GM23338 (cell line): Measurements from ENCODE around the gene SKOR1. TPM values are rescaled to one million over a fixed set of nuclear protein-coding genes. Genes with fewer than 3 reads are reported as not detected.

Source experiments
- ATAC-seq: fragments of 200-7000 bp; cut with Tn5 transposase; 3 replicates; pipeline ENCODE4 v1.9.1; 2020
- DNase-seq: peaks from one replicate; pipeline ENCODE4 v3.0.0-alpha.2; 2015; ENCODE audit warnings: low spot score
- H2AFZ ChIP-seq: fragments of 200-600 bp; sonication (generic); 2 replicates; pipeline ENCODE4 v1.8.0; 2016; ENCODE audit warnings: antibody characterized with exemption, mild to moderate bottlenecking, moderate library complexity
- H3F3A ChIP-seq: fragments of 200-600 bp; sonication (generic); replicated peaks from 2 replicates; pipeline ENCODE4 v1.8.0; 2017; ENCODE audit warnings: antibody characterized with exemption, mixed run types, low read depth
- H3K27ac ChIP-seq: fragments of 200-600 bp; sonication (generic); 2 replicates; pipeline ENCODE4 v1.6.1; 2016; ENCODE audit warnings: low read depth
- H3K27me3 ChIP-seq: fragments of 200-600 bp; sonication (generic); 2 replicates; pipeline ENCODE4 v1.8.0; 2016; ENCODE audit warnings: mild to moderate bottlenecking, mixed run types, moderate library complexity; ENCODE audit not compliant: insufficient read depth
- H3K36me3 ChIP-seq: fragments of 200-600 bp; sonication (generic); 2 replicates; pipeline ENCODE4 v1.8.0; 2016; ENCODE audit warnings: mild to moderate bottlenecking; ENCODE audit not compliant: insufficient read depth
- H3K4me1 ChIP-seq: fragments of 200-600 bp; sonication (generic); 2 replicates; pipeline ENCODE4 v1.8.0; 2016; ENCODE audit warnings: mild to moderate bottlenecking, moderate library complexity; ENCODE audit not compliant: insufficient read depth
- H3K4me2 ChIP-seq: fragments of 200-600 bp; sonication (generic); 2 replicates; pipeline ENCODE4 v1.7.1; 2017; ENCODE audit warnings: mixed run types
- H3K4me3 ChIP-seq: fragments of 200-600 bp; sonication (generic); 2 replicates; pipeline ENCODE4 v1.6.1; 2016; ENCODE audit warnings: mixed run types
- H3K79me2 ChIP-seq: fragments of 200-600 bp; sonication (generic); replicated peaks from 2 replicates; pipeline ENCODE4 v1.8.0; 2017; ENCODE audit warnings: mild to moderate bottlenecking; ENCODE audit not compliant: insufficient read depth
- H3K9me2 ChIP-seq: fragments of 200-600 bp; sonication (generic); 2 replicates; pipeline ENCODE4 v1.8.0; 2017; ENCODE audit not compliant: insufficient read depth
- H4K20me1 ChIP-seq: fragments of 200-600 bp; sonication (generic); replicated peaks from 2 replicates; pipeline ENCODE4 v1.8.0; 2017; ENCODE audit warnings: mild to moderate bottlenecking; ENCODE audit not compliant: insufficient read depth
- H3K27ac Mint-ChIP-seq: 2 replicates; pipeline ENCODE4 v1.8.0; 2020; ENCODE audit warnings: inconsistent platforms, mild to moderate bottlenecking, moderate library complexity, mixed read lengths
- H3K27me3 Mint-ChIP-seq: 3 replicates; pipeline ENCODE4 v1.8.0; 2022; ENCODE audit warnings: low read depth, mild to moderate bottlenecking, moderate library complexity, mixed read lengths, inconsistent platforms; ENCODE audit not compliant: insufficient read depth, poor library complexity
- H3K36me3 Mint-ChIP-seq: 3 replicates; pipeline ENCODE4 v1.8.0; 2021; ENCODE audit warnings: low read depth, mild to moderate bottlenecking, inconsistent platforms, moderate library complexity, mixed read lengths
- H3K4me1 Mint-ChIP-seq: 3 replicates; pipeline ENCODE4 v1.8.0; 2020; ENCODE audit warnings: mild to moderate bottlenecking, inconsistent platforms, mixed read lengths
- H3K4me3 Mint-ChIP-seq: 3 replicates; pipeline ENCODE4 v1.8.0; 2021; ENCODE audit warnings: moderate library complexity, mild to moderate bottlenecking, inconsistent platforms, mixed read lengths
- H3K9me3 Mint-ChIP-seq: 3 replicates; pipeline ENCODE4 v1.8.0; 2020; ENCODE audit warnings: moderate library complexity, mild to moderate bottlenecking, inconsistent platforms, mixed read lengths
- CREB1 ChIP-seq: fragments of 250-450 bp; sonication (Bioruptor Pico); IDR thresholded peaks from 2 replicates; pipeline ENCODE4 v1.5.0; 2020; ENCODE audit warnings: low read depth, mild to moderate bottlenecking, moderate library complexity
- ETS1 ChIP-seq: IDR thresholded peaks from 2 replicates; pipeline ENCODE4 v1.6.1; 2016; ENCODE audit warnings: antibody characterized with exemption
- EZH2 ChIP-seq: fragments of 200-600 bp; sonication (generic); IDR thresholded peaks from one replicate; pipeline ENCODE4 v1.8.0; 2017; ENCODE audit warnings: antibody characterized with exemption, mild to moderate bottlenecking, low read depth; ENCODE audit not compliant: unreplicated experiment
- JUNB ChIP-seq: IDR thresholded peaks from one replicate; pipeline ENCODE4 v1.6.1; 2016; ENCODE audit warnings: antibody characterized with exemption; ENCODE audit not compliant: unreplicated experiment
- NANOG ChIP-seq: IDR thresholded peaks from 2 replicates; pipeline ENCODE4 v1.6.1; 2016; ENCODE audit warnings: antibody characterized with exemption, borderline replicate concordance
- POLR2AphosphoS5 ChIP-seq: IDR thresholded peaks from 2 replicates; pipeline ENCODE4 v1.6.1; 2016; ENCODE audit warnings: antibody characterized with exemption, low read depth
- REST ChIP-seq: IDR thresholded peaks from one replicate; pipeline ENCODE4 v1.6.1; 2018; ENCODE audit warnings: antibody characterized with exemption; ENCODE audit not compliant: unreplicated experiment
- STAT1 ChIP-seq: IDR thresholded peaks from one replicate; pipeline ENCODE4 v1.6.1; 2016; ENCODE audit warnings: antibody characterized with exemption; ENCODE audit not compliant: unreplicated experiment
- ZNF114 ChIP-seq: fragments of 250-450 bp; sonication (Bioruptor Pico); IDR thresholded peaks from 2 replicates; pipeline ENCODE4 v1.5.0; 2020; ENCODE audit warnings: mild to moderate bottlenecking, moderate library complexity
- ZNF331 ChIP-seq: fragments of 250-450 bp; sonication (Bioruptor Pico); IDR thresholded peaks from 2 replicates; pipeline ENCODE4 v1.5.0; 2020; ENCODE audit warnings: low read depth, mild to moderate bottlenecking, moderate library complexity
- polyA plus RNA-seq: library from polyadenylated mRNA; unstranded; fragments of >200 nt; fragmentation: Nextera tagmentation; extraction: Ambion mirVana; gene quantifications from 2 replicates; pipeline ENCODE4 v1.2.1, GENCODE V29; 2016
- total RNA-seq: library from RNA; depleted of rRNA; stranded (reverse); fragments of >200 nt; shearing (Covaris generic); gene quantifications from 2 replicates; pipeline ENCODE4 v1.2.3, GENCODE V29; 2014
- TF ChIP-seq, protein P1 (sequence below), 2 experiments: fragments of 200-600 bp in 1 of 2; sonication (generic) in 1 of 2; conservative IDR thresholded peaks; 2 replicates each; pipeline versions ENCODE4 v1.5.1 to v1.6.1; 2016 to 2017; ENCODE audit warnings: antibody characterized with exemption in 2 of 2, low read depth in 2 of 2, mild to moderate bottlenecking in 2 of 2, moderate library complexity in 1 of 2

SKOR1 gene
- total and polyA plus RNA-seq, 2 experiments from 2014 or later = 0.17 TPM; not detected in 1

- no peak for TF ChIP-seq ZNF114
- TF ChIP-seq NANOG = no peak
- TF ChIP-seq POLR2AphosphoS5 = no peak
- TF ChIP-seq JUNB = no peak
- TF ChIP-seq ETS1 = no peak
- TF ChIP-seq CREB1 (CRISPR knock-in tag) = no peak
- no peak for TF ChIP-seq STAT1
- no peak for TF ChIP-seq REST
- TF ChIP-seq ZNF331 (CRISPR knock-in tag) = no peak
- TF ChIP-seq EZH2 = no peak
- TF ChIP-seq, protein P1, sequence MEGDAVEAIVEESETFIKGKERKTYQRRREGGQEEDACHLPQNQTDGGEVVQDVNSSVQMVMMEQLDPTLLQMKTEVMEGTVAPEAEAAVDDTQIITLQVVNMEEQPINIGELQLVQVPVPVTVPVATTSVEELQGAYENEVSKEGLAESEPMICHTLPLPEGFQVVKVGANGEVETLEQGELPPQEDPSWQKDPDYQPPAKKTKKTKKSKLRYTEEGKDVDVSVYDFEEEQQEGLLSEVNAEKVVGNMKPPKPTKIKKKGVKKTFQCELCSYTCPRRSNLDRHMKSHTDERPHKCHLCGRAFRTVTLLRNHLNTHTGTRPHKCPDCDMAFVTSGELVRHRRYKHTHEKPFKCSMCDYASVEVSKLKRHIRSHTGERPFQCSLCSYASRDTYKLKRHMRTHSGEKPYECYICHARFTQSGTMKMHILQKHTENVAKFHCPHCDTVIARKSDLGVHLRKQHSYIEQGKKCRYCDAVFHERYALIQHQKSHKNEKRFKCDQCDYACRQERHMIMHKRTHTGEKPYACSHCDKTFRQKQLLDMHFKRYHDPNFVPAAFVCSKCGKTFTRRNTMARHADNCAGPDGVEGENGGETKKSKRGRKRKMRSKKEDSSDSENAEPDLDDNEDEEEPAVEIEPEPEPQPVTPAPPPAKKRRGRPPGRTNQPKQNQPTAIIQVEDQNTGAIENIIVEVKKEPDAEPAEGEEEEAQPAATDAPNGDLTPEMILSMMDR (conservative IDR thresholded peaks at IDR 0.05; ENCODE audit: low read depth in 2 of 2) = no peak
These were observed 18.5 kb downstream of the SKOR1 start (continued) for GRCh38 chr15:67843571-67844387.

DNA sequence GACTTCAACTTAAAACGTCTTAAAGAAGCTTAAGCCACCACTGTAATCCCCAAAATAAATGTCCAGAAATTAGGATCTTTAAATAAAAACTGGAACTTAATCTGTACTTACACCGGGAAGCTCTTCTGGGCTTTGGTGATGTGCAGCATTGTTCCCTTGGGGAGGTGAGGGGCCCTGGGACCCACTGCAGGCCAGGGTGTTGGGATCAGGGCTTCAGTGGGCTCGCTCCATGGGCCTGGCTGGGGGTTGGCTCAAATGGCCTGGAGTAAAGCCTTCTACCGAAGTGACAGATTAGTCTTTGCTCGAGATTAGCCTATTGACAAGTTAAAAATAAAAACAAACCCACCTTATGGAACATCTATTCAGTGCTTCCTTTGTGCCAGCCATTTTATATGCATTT is 20.7 kb downstream of the SKOR1 start:
- Mint-ChIP-seq H3K4me3 (no peak overlapping the region), H3K4me1 (peaks cover 42% of the 10 kb centered on the region), H3K27ac (no peak overlapping the region), H3K36me3 (no peaks in the 10 kb centered on the region), H3K9me3 (no peaks in the 10 kb centered on the region; the same call in 2 of the 3 replicates), H3K27me3 (peaks cover 20% of the 10 kb centered on the region)
- ATAC-seq = no peak
- peaks cover 24% of the 10 kb centered on the region for H3K4me1 ChIP-seq
- no peak for DNase-seq
- H2AFZ ChIP-seq = no peak overlapping the region
- H3K27me3 ChIP-seq = peaks cover 10% of the 10 kb centered on the region
- no peak overlapping the region for H3K27ac ChIP-seq
- H3K9me2 ChIP-seq = peaks cover 5% of the 10 kb centered on the region; the same call in 1 of the 2 replicates
- H3K4me3 ChIP-seq = no peak overlapping the region
- H3K4me2 ChIP-seq = no peak overlapping the region
- peaks cover 3% of the 10 kb centered on the region; the same call in 1 of the 2 replicates for H3K36me3 ChIP-seq
- H4K20me1 ChIP-seq = no peaks in the 10 kb centered on the region
- no peaks in the 10 kb centered on the region for H3K79me2 ChIP-seq
- H3F3A ChIP-seq = no peaks in the 10 kb centered on the region
- TF ChIP-seq, protein P1 (conservative IDR thresholded peaks at IDR 0.05; ENCODE audit: low read depth in 2 of 2) = no peak
